ENCODE measurements around the gene PON2.

DNA sequence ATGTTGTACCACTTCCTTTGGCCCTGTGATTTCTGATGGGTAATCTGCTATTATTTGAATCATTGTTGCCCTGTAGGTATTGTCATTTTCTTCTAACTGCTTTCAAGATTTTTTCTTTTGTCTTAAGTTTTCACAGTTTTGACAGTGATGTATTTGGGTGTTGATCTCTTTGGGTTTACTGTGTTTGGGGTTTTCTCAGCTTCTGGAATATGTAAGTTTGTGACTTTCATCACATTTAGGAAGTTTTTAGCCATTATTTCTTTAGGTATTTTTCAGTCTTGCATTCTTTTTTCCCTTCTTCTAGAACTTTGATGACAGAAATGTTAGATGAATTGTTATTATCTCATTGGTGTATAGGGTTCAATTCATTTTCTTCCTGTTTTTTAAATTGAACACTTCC, 23.1 kb upstream of the PON2 start:
- TF ChIP-seq, protein P1, sequence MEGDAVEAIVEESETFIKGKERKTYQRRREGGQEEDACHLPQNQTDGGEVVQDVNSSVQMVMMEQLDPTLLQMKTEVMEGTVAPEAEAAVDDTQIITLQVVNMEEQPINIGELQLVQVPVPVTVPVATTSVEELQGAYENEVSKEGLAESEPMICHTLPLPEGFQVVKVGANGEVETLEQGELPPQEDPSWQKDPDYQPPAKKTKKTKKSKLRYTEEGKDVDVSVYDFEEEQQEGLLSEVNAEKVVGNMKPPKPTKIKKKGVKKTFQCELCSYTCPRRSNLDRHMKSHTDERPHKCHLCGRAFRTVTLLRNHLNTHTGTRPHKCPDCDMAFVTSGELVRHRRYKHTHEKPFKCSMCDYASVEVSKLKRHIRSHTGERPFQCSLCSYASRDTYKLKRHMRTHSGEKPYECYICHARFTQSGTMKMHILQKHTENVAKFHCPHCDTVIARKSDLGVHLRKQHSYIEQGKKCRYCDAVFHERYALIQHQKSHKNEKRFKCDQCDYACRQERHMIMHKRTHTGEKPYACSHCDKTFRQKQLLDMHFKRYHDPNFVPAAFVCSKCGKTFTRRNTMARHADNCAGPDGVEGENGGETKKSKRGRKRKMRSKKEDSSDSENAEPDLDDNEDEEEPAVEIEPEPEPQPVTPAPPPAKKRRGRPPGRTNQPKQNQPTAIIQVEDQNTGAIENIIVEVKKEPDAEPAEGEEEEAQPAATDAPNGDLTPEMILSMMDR (IDR thresholded peaks at IDR 0.05): no peak
- TF ChIP-seq POLR2A (IDR thresholded peaks at IDR 0.05; ENCODE audit: low read depth): no peak

Measured in esophagus muscularis mucosa (tissue), 3 donors.